ENCODE data around the gene HBS1L. TPM values are rescaled to one million over a fixed set of nuclear protein-coding genes. Genes with fewer than 3 reads are reported as not detected.

HBS1L gene
- total and polyA plus RNA-seq, 9 of the 15 experiments (the other 6 are each of a cell fraction or from before 2014, with no cell fraction given): 101 to 199 (median 145) TPM

DNA sequence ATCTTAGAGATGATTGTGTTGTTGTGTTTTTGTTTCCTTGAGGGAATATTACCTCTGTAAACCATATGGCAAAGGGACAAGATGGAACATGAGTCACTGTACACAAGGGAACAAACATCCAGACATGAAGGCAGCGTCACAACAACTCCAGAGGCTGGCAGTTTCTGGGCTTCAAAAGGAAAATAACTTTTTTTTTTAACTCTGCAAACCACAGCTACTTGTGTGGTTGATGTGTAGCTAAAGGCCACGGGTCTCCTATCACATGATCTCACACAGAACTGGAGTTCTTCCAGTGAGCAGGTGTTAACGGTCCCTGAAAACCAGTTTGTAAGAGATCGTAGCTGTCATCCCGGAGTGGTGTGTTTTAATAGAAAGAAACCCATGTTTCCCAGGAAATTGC is 33.2 kb upstream of the HBS1L start:
- FAIRE-seq (no peak), DNase-seq (ENCODE audit: extremely low read depth in 1 of 4, low spot score in 3 of 4) (no peak), ATAC-seq (no peak)
- Histone ChIP-seq H3K4me1 (replicated peaks in 1 of 2; ENCODE audit: control insufficient read depth in 2 of 2, insufficient read depth in 2 of 2, low read length in 2 of 2) (peaks cover 25 to 80% of the 10 kb centered on the region in 2 experiments), H2AFZ (ENCODE audit: low read depth, low read length) (peak overlapping the region; percentile 84), H3K27ac (ENCODE audit: extremely low read depth, low read depth, low read length) (peak overlapping the region; percentile 30; the same call in 2 of the 3 replicates), H3K36me3 (ENCODE audit: control insufficient read depth, insufficient read depth, low read length) (peaks cover 7% of the 10 kb centered on the region; the same call in 2 of the 3 replicates), H3K79me2 (ENCODE audit: control insufficient read depth, insufficient read depth, low read length) (no peaks in the 10 kb centered on the region), H3K9me3 (replicated peaks; ENCODE audit: control insufficient read depth, insufficient read depth, low read depth, low read length) (peaks cover 7% of the 10 kb centered on the region; the same call in 1 of the 2 replicates), H4K20me1 (replicated peaks; ENCODE audit: control insufficient read depth, insufficient read depth, low read length) (no peaks in the 10 kb centered on the region), H3K9me1 (ENCODE audit: control insufficient read depth, insufficient read depth, low read length) (no peaks in the 10 kb centered on the region), H3K27me3 (ENCODE audit: control insufficient read depth in 2 of 2, insufficient read depth in 2 of 2, low read length in 2 of 2) (no peaks in the 10 kb centered on the region), H3K9ac (ENCODE audit: insufficient read depth in 1 of 2, low read depth in 2 of 2, low read length in 2 of 2) (no peak overlapping the region), H3K4me3 (no peak overlapping the region), H3K4me2 (ENCODE audit: insufficient read depth, low read length) (no peak overlapping the region)
- BruUV-seq (replicated peaks): no TSS peak
- WGBS (ENCODE audit: insufficient coverage, low coverage, missing lambda C conversion rate): 45% methylated on average over 5 of the region's 5 CpGs
- intact Hi-C loops (cut with micrococcal nuclease): loop anchor here (2.0 to 10.0 kb wide), 4 partner anchors 33 to 237 kb away; partner anchors contain the start of genes HBS1L and MYB
- ChIA-PET POLR2A (interaction anchor here (0.5 kb wide), 1 partner anchor 95 kb away, joined by 3 read pairs; no protein-coding TSS in a partner anchor), CTCF (ENCODE audit: low intra/inter-chr PET ratio) (no interaction called here)
- in situ Hi-C loops (cut with MboI): no loop called here
- no peak for TF ChIP-seq HDAC1 (IDR thresholded peaks at IDR 0.05)
- TF ChIP-seq E4F1 (CRISPR knock-in tag; IDR thresholded peaks at IDR 0.05; ENCODE audit: borderline replicate concordance): no peak
- no peak for TF ChIP-seq KHSRP (IDR thresholded peaks at IDR 0.05)
- no peak for TF ChIP-seq ZNF408 (CRISPR knock-in tag; IDR thresholded peaks at IDR 0.05; ENCODE audit: low read depth)
- no peak for TF ChIP-seq HDAC8 (tag; IDR thresholded peaks at IDR 0.05)
- TF ChIP-seq FOXM1 (IDR thresholded peaks at IDR 0.05; ENCODE audit: low read depth): no peak
- no peak for TF ChIP-seq FOXM1 (CRISPR knock-in tag; IDR thresholded peaks at IDR 0.05; ENCODE audit: low read depth)
- peak; percentile 43; the same call in 1 of the 2 replicates for TF ChIP-seq FOSL1 (tag; conservative IDR thresholded peaks at IDR 0.05)
- no peak for TF ChIP-seq RAD51 (IDR thresholded peaks at IDR 0.05; ENCODE audit: borderline replicate concordance, low read depth)
- no peak for TF ChIP-seq ZNF280B (CRISPR knock-in tag; IDR thresholded peaks at IDR 0.05)
- peak; percentile 20 for TF ChIP-seq CHD4 (IDR thresholded peaks at IDR 0.05; ENCODE audit: insufficient read depth, insufficient replicate concordance, low read depth, low read length, poor library complexity, severe bottlenecking)
- TF ChIP-seq TAF1 (IDR thresholded peaks at IDR 0.05; ENCODE audit: control insufficient read depth, extremely low read depth, insufficient read depth, low read length, severe bottlenecking): no peak
- TF ChIP-seq, protein P1, sequence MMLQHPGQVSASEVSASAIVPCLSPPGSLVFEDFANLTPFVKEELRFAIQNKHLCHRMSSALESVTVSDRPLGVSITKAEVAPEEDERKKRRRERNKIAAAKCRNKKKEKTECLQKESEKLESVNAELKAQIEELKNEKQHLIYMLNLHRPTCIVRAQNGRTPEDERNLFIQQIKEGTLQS (IDR thresholded peaks at IDR 0.05): 0 out of 2 replicates have a peak, but pooled peaks have one; percentile 8
- TF ChIP-seq, protein P1 (CRISPR knock-in tag; conservative IDR thresholded peaks at IDR 0.05): no peak
- no peak for TF ChIP-seq TCF15 (CRISPR knock-in tag; IDR thresholded peaks at IDR 0.05)
- TF ChIP-seq IRF2 (CRISPR knock-in tag; IDR thresholded peaks at IDR 0.05): no peak
